Measurements from ENCODE around the gene TRIP12.
"Not testable (repeated sequence)": the region's sequence is repeated elsewhere in the genome, so short reads cannot be mapped to it uniquely, and the experiment has no call there.

Gene TRIP12

GRCh38 chr2:229931241-229931640 is 9.4 kb upstream of the TRIP12 start:
- DNase-seq = no peak
- H3K4me1 ChIP-seq (ENCODE audit: control extremely low read depth in 1 of 4, control insufficient read depth in 4 of 4, insufficient read depth in 4 of 4, low read length in 3 of 4) = peaks cover 0 to 6% (median 1%) of the 10 kb centered on the region in 4 experiments
- H3K27ac ChIP-seq (ENCODE audit: insufficient read depth in 1 of 2, low read depth in 1 of 2, low read length in 2 of 2, poor library complexity in 1 of 2, severe bottlenecking in 2 of 2) = no peak overlapping the region
- H3K9me3 ChIP-seq (ENCODE audit: control extremely low read depth in 1 of 5, control insufficient read depth in 4 of 5, insufficient read depth in 2 of 5, low read depth in 1 of 5, low read length in 4 of 5) = no peaks in the 10 kb centered on the region
- CTCF ChIA-PET = no interaction called here
- POLR2A ChIA-PET = no interaction called here
- H3K27me3 ChIP-seq (replicated peaks in 2 of 5; ENCODE audit: control insufficient read depth in 4 of 5, insufficient read depth in 5 of 5, low read length in 4 of 5) = no peaks in the 10 kb centered on the region
- H3K4me3 ChIP-seq (ENCODE audit: control insufficient read depth in 1 of 7, extremely low read depth in 1 of 7, insufficient read depth in 4 of 7, low read depth in 2 of 7, low read length in 6 of 7) = no peak overlapping the region
- WGBS (ENCODE audit: insufficient coverage) = 96% methylated on average over 4 of the region's 5 CpGs
- H3K36me3 ChIP-seq (ENCODE audit: control insufficient read depth in 4 of 4, insufficient read depth in 4 of 4, low read length in 3 of 4) = peaks cover 0 to 8% (median 1%) of the 10 kb centered on the region in 4 experiments

DNA sequence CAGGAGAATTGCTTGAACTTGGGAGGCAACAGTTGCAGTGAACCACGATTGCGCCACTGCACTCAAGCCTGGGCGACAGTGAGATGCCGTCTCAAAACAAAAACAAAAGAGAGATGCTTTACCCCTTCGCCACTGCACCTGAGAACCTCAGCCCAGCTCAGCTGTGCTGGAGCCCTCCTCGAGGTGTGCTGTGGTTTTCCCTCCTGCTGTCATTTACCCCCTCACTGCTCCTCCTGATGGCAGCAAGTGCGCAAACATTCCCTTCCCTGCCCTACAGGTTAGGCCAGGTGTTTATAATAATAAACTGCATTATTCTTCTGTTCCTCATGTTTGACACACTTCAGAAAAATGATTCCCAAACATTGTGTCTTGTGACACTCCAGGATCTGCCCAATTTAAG is 8.8 kb upstream of the TRIP12 start:
- Histone ChIP-seq H3K4me1 (ENCODE audit: control extremely low read depth in 1 of 4, control insufficient read depth in 4 of 4, insufficient read depth in 4 of 4, low read length in 3 of 4) (peaks cover 0 to 7% (median 3%) of the 10 kb centered on the region in 4 experiments), H3K27me3 (replicated peaks in 2 of 5; ENCODE audit: control insufficient read depth in 4 of 5, insufficient read depth in 5 of 5, low read length in 4 of 5) (no peaks in the 10 kb centered on the region), H3K36me3 (ENCODE audit: control insufficient read depth in 4 of 4, insufficient read depth in 4 of 4, low read length in 3 of 4) (peaks cover 0 to 8% (median 1%) of the 10 kb centered on the region in 4 experiments), H3K27ac (ENCODE audit: insufficient read depth in 1 of 2, low read depth in 1 of 2, low read length in 2 of 2, poor library complexity in 1 of 2, severe bottlenecking in 2 of 2) (no peak overlapping the region), H3K4me3 (ENCODE audit: control insufficient read depth in 1 of 7, extremely low read depth in 1 of 7, insufficient read depth in 4 of 7, low read depth in 2 of 7, low read length in 6 of 7) (no peak overlapping the region), H3K9me3 (ENCODE audit: control extremely low read depth in 1 of 5, control insufficient read depth in 4 of 5, insufficient read depth in 2 of 5, low read depth in 1 of 5, low read length in 4 of 5) (no peaks in the 10 kb centered on the region)
- CTCF ChIA-PET = no interaction called here
- no peak for DNase-seq
- POLR2A ChIA-PET = no interaction called here
- WGBS (ENCODE audit: insufficient coverage) = 90% methylated on average over 6 of the region's 7 CpGs

- H3K36me3 ChIP-seq (ENCODE audit: control insufficient read depth in 4 of 4, insufficient read depth in 4 of 4, low read length in 3 of 4) = no peaks in the 10 kb centered on the region
- H3K4me3 ChIP-seq (ENCODE audit: control insufficient read depth in 1 of 7, extremely low read depth in 1 of 7, insufficient read depth in 4 of 7, low read depth in 2 of 7, low read length in 6 of 7) = no peak overlapping the region
- DNase-seq = no peak
- no peaks in the 10 kb centered on the region for H3K9me3 ChIP-seq (ENCODE audit: control extremely low read depth in 1 of 5, control insufficient read depth in 4 of 5, insufficient read depth in 2 of 5, low read depth in 1 of 5, low read length in 4 of 5)
- POLR2A ChIA-PET = interaction anchor here (0.7 to 0.9 kb wide), 2 partner anchors 8 to 18 kb away, joined by 3 read pairs; no protein-coding TSS in a partner anchor
- CTCF ChIA-PET = no interaction called here
- no peaks in the 10 kb centered on the region for H3K27me3 ChIP-seq (replicated peaks in 2 of 5; ENCODE audit: control insufficient read depth in 4 of 5, insufficient read depth in 5 of 5, low read length in 4 of 5)
- WGBS (ENCODE audit: insufficient coverage) = no CpG with 5 or more reads among the region's 2 CpGs
- H3K27ac ChIP-seq (ENCODE audit: insufficient read depth in 1 of 2, low read depth in 1 of 2, low read length in 2 of 2, poor library complexity in 1 of 2, severe bottlenecking in 2 of 2) = no peak overlapping the region
- H3K4me1 ChIP-seq (ENCODE audit: control extremely low read depth in 1 of 4, control insufficient read depth in 4 of 4, insufficient read depth in 4 of 4, low read length in 3 of 4) = peaks cover 5 to 26% (median 17%) of the 10 kb centered on the region in 4 experiments
Measured at GRCh38 chr2:229927817-229928321, 6.1 kb upstream of the TRIP12 start.

GRCh38 chr2:229925201-229925600 is 3.4 kb upstream of the TRIP12 start:
- peak in 2 of 3 donors; percentile 40 to 61 for DNase-seq
- Histone ChIP-seq H3K4me1 (ENCODE audit: control extremely low read depth in 1 of 4, control insufficient read depth in 4 of 4, insufficient read depth in 4 of 4, low read length in 3 of 4) (peaks cover 10 to 30% (median 19%) of the 10 kb centered on the region in 4 experiments), H3K27ac (ENCODE audit: insufficient read depth in 1 of 2, low read depth in 1 of 2, low read length in 2 of 2, poor library complexity in 1 of 2, severe bottlenecking in 2 of 2) (peak overlapping the region in 1 of 2 experiments; percentile 5), H3K36me3 (ENCODE audit: control insufficient read depth in 4 of 4, insufficient read depth in 4 of 4, low read length in 3 of 4) (no peaks in the 10 kb centered on the region), H3K27me3 (replicated peaks in 2 of 5; ENCODE audit: control insufficient read depth in 4 of 5, insufficient read depth in 5 of 5, low read length in 4 of 5) (no peaks in the 10 kb centered on the region), H3K9me3 (ENCODE audit: control extremely low read depth in 1 of 5, control insufficient read depth in 4 of 5, insufficient read depth in 2 of 5, low read depth in 1 of 5, low read length in 4 of 5) (no peaks in the 10 kb centered on the region), H3K4me3 (ENCODE audit: control insufficient read depth in 1 of 7, extremely low read depth in 1 of 7, insufficient read depth in 4 of 7, low read depth in 2 of 7, low read length in 6 of 7) (no peak overlapping the region)
- ChIA-PET POLR2A (no interaction called here), CTCF (interaction anchor here (0.7 kb wide), 1 partner anchor 14 kb away, joined by 3 read pairs; no protein-coding TSS in a partner anchor)

- H3K9me3 ChIP-seq (ENCODE audit: control extremely low read depth in 1 of 5, control insufficient read depth in 4 of 5, insufficient read depth in 2 of 5, low read depth in 1 of 5, low read length in 4 of 5); CTCF ChIA-PET; H3K27ac ChIP-seq (ENCODE audit: insufficient read depth in 1 of 2, low read depth in 1 of 2, low read length in 2 of 2, poor library complexity in 1 of 2, severe bottlenecking in 2 of 2); H3K36me3 ChIP-seq (ENCODE audit: control insufficient read depth in 4 of 4, insufficient read depth in 4 of 4, low read length in 3 of 4); DNase-seq; H3K27me3 ChIP-seq (replicated peaks in 2 of 5; ENCODE audit: control insufficient read depth in 4 of 5, insufficient read depth in 5 of 5, low read length in 4 of 5); H3K4me3 ChIP-seq (ENCODE audit: control insufficient read depth in 1 of 7, extremely low read depth in 1 of 7, insufficient read depth in 4 of 7, low read depth in 2 of 7, low read length in 6 of 7): not testable (repeated sequence)
- POLR2A ChIA-PET = interaction anchor here (0.6 kb wide), 2 partner anchors 77 to 666 kb away, joined by 3 read pairs; no protein-coding TSS in a partner anchor
- peaks cover 10 to 36% (median 23%) of the 10 kb centered on the region in 4 experiments for H3K4me1 ChIP-seq (ENCODE audit: control extremely low read depth in 1 of 4, control insufficient read depth in 4 of 4, insufficient read depth in 4 of 4, low read length in 3 of 4)
- WGBS (ENCODE audit: insufficient coverage) = 100% methylated on average over 4 of the region's 10 CpGs
Measured at GRCh38 chr2:229924541-229924940, 2.7 kb upstream of the TRIP12 start.

DNA sequence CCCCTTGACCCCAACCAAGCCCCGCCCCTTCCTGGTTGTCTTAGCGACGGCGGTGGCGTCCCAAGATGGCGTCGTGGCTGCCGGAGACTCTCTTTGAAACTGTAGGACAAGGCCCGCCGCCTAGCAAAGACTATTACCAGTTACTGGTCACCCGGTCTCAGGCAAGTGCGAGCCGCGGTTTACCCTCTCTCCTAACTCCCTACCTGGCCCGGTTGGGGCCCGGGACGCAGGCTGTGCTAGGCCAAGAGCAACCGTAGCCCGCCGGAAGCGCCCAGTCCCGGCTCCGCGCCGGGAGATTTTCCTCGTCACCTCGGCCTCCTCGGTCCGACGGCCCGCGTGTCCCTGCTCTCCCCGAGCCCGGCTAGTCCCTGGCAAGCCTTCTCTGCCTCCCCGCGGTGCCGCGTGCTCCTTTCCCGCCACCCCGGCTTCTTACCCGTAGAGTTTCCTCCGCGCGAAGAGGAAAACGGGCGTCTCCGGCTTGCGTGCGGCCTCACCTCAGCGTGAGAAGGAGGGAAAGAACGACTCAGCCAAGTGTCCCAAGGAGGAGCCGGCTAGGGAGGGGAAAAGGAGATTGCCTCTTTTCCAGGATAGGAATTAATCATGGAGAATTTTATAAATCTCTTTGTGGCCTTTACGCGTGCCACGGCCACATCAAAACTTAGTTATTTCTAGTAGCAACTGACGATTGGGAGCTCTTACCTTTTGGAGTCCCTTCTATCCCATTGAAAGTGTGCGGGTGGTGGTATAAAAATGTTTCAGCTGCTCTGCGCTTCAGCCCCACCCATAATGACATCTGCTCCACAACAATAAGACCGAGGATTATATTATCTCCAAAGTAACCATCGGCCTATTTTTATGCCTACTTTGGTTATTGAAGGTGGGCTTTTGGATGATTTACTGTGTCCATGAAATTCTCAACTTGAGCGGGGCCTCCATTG is 909 bp upstream of the TRIP12 start, which contains the start of gene FBXO36:
Gene FBXO36 (plus strand): TSS at position 55 of the 938 bp plus-strand sequence. CDS start 11 bp downstream, at position 66.
- Histone ChIP-seq H3K27ac (ENCODE audit: insufficient read depth in 1 of 2, low read depth in 1 of 2, low read length in 2 of 2, poor library complexity in 1 of 2, severe bottlenecking in 2 of 2) (peak within 1 kb of the TSS; percentile 96 to 98), H3K9me3 (ENCODE audit: control extremely low read depth in 1 of 5, control insufficient read depth in 4 of 5, insufficient read depth in 2 of 5, low read depth in 1 of 5, low read length in 4 of 5) (no peaks in the 10 kb centered on the region), H3K4me1 (ENCODE audit: control extremely low read depth in 1 of 4, control insufficient read depth in 4 of 4, insufficient read depth in 4 of 4, low read length in 3 of 4) (peaks cover 7 to 37% (median 22%) of the 10 kb centered on the region in 4 experiments), H3K36me3 (ENCODE audit: control insufficient read depth in 4 of 4, insufficient read depth in 4 of 4, low read length in 3 of 4) (peaks cover 1 to 7% (median 3%) of the 10 kb centered on the region in 4 experiments), H3K27me3 (replicated peaks in 2 of 5; ENCODE audit: control insufficient read depth in 4 of 5, insufficient read depth in 5 of 5, low read length in 4 of 5) (no peaks in the 10 kb centered on the region), H3K4me3 (ENCODE audit: control insufficient read depth in 1 of 7, extremely low read depth in 1 of 7, insufficient read depth in 4 of 7, low read depth in 2 of 7, low read length in 6 of 7) (peak within 1 kb of the TSS; percentile 69 to 97 (median 95))
- ChIA-PET CTCF (interaction anchor here (0.7 kb wide), 1 partner anchor 405 kb away, joined by 3 read pairs; no protein-coding TSS in a partner anchor), POLR2A (no interaction called here)
- DNase-seq = peak; percentile 46 to 93 (median 66)
- 0% methylated on average over 50 of the region's 61 CpGs for whole genome bisulfite sequencing (ENCODE audit: insufficient coverage)

Data from common myeloid progenitor, CD34-positive (primary cell).